OCI-LY3 (cell line): ENCODE data around the gene TMEM132D.

Source experiments
- H2AFZ ChIP-seq: fragments of 200-600, 300-600 bp; shearing (Covaris generic); 2 replicates; pipeline ENCODE4 v1.6.0; 2014; ENCODE audit warnings: antibody characterized with exemption, low read depth, low read length
- H3K27ac ChIP-seq: fragments of 200-600, 300-600 bp; sonication (generic); 2 replicates; pipeline ENCODE4 v1.5.1; 2014; ENCODE audit warnings: mild to moderate bottlenecking, low read length, moderate library complexity, mixed read lengths
- H3K27me3 ChIP-seq: fragments of 200-600, 300-600 bp; sonication (generic); 2 replicates; pipeline ENCODE4 v1.6.1; 2014; ENCODE audit warnings: low read depth, low read length, mixed read lengths
- H3K36me3 ChIP-seq: fragments of 200-600, 300-600 bp; sonication (generic); replicated peaks from 2 replicates; pipeline ENCODE3; 2014; ENCODE audit warnings: low read depth, low read length, mixed read lengths
- H3K4me1 ChIP-seq: fragments of 300-600, 200-600 bp; sonication (generic); 2 replicates; pipeline ENCODE4 v1.6.1; 2014; ENCODE audit warnings: low read length, mixed read lengths
- H3K4me2 ChIP-seq: fragments of 200-600, 300-600 bp; sonication (generic); 2 replicates; pipeline ENCODE4 v1.6.1; 2014; ENCODE audit warnings: low read length, mixed read lengths
- H3K4me3 ChIP-seq: fragments of 300-600, 200-600 bp; sonication (generic); 2 replicates; pipeline ENCODE4 v1.5.1; 2014; ENCODE audit warnings: antibody characterized with exemption, mild to moderate bottlenecking, low read length, moderate library complexity
- H3K79me2 ChIP-seq: fragments of 300-600, 200-600 bp; shearing (Covaris generic); 2 replicates; pipeline ENCODE4 v1.6.1; 2014; ENCODE audit warnings: mild to moderate bottlenecking, low read length, mixed read lengths
- H3K9ac ChIP-seq: fragments of 300-600, 200-600 bp; shearing (Covaris generic); 2 replicates; pipeline ENCODE4 v1.6.0; 2014; ENCODE audit warnings: mild to moderate bottlenecking, low read length, moderate library complexity
- H3K9me3 ChIP-seq: fragments of 200-600, 300-600 bp; shearing (Covaris generic); 2 replicates; pipeline ENCODE4 v1.6.1; 2014; ENCODE audit warnings: low read length, mixed read lengths; ENCODE audit not compliant: insufficient read depth
- H4K20me1 ChIP-seq: fragments of 200-600, 300-600 bp; sonication (generic); 2 replicates; pipeline ENCODE4 v1.6.1; 2016; ENCODE audit warnings: low read length, mixed read lengths; ENCODE audit not compliant: insufficient read depth
- CTCF ChIP-seq: fragments of 200-600, 300-600 bp; sonication (generic); IDR thresholded peaks from 2 replicates; pipeline ENCODE4 v1.5.1; 2014; ENCODE audit warnings: antibody characterized with exemption, low read length, low read depth
- EZH2phosphoT487 ChIP-seq: fragments of 200-600 bp; shearing (Covaris generic); IDR thresholded peaks from 2 replicates; pipeline ENCODE4 v1.6.1; 2018; ENCODE audit warnings: antibody characterized with exemption, mixed run types, low read depth

Gene TMEM132D

DNA sequence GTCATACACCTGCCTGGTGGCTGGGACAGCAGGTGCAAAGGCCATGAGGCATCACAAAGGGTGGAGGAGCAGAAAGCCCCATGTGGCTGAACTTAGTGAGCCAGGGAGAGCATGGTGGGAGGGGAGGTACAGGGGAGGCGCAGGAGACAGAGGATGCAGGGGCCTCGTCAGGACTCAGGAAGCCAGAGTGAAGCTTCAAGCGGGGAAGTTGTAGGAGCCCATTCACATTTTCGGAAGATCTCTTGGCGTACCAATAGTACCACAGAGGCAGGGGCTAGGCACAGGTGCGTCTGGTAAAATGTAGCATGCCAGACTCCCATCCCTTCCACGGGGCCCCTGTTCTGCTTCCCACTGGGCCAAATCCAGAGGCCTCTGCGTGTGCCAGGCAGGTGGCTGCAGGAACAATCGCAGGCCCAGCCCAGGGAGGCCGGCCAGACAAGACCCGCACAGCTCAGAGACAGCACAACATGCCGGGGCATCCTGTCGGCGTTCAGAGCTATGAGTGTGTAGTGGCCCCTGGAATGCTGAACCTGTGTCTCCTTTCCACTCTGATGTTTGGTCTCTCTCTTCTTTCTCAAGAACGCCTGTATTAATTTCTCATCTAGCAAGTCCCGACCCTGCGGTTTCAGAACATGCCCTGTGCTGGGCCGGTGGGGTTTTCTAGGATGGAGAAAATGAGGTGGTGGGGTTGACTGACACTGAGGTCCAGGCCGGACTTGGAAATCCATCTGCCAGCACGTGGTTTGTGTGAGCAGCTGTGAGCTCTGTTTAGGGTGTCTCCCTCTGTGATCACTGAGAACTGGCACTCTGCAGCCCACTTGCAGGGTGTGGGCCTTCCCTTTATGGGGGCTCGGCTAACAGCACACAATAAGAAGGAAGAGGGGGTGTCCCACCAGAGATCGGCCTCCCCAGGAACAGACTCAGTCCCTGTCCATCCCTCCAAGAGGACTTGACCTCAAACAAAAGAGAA, 5.5 kb upstream of the TMEM132D start:
- no peaks in the 10 kb centered on the region for H3K4me1 ChIP-seq
- no peak for TF ChIP-seq EZH2phosphoT487
- no peaks in the 10 kb centered on the region for H3K9me3 ChIP-seq
- no peak overlapping the region for H2AFZ ChIP-seq
- no peak overlapping the region for H3K4me3 ChIP-seq
- no peaks in the 10 kb centered on the region for H3K27me3 ChIP-seq
- H4K20me1 ChIP-seq = no peaks in the 10 kb centered on the region
- no peak overlapping the region for H3K9ac ChIP-seq
- H3K27ac ChIP-seq = no peak overlapping the region
- H3K79me2 ChIP-seq = no peaks in the 10 kb centered on the region
- no peaks in the 10 kb centered on the region for H3K36me3 ChIP-seq
- H3K4me2 ChIP-seq = no peak overlapping the region

DNA sequence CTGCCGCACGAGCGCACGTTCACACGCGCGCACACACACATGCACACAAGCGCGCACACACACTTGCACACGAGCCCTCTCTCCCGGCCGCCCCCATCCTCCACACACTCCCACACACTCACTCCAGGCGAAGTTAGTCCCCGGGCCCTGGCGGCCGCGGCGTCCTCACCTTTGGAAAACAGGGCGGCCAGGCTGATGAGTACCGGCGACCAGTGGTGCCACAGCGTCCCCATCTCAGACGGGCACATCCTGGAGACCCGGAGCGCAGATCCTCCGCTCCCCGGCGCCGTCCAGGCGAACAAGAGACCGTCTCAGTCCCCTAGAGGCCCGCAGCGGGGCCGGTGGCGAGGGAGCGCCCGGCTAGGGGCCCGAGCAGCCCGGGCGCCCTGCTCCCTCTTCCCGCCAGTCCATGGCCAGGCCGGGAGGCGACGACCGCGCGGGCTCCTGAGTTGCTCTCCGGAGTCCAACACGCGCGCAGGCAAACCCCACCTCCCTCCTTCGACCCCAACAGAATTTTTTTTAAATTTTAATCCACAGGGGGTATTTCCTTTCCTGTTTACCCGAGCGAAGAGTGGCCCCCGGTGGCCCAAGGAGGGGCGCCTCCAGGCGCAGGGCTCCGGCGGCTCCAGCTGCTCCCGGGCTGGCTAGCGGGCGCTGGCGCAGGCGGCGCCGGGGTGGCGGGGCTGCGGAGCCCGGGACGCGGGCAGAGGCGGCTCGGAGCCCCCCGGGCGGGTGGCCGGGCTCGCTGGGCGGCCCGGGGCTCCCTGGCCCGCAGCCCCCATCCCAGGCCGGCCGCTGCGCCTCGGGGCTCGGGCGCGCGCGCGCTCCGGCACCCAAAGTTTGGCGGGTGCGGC, 506 bp downstream of the TMEM132D start:
- H3K79me2 ChIP-seq = no peaks in the 10 kb centered on the region
- no peak overlapping the region for H3K9ac ChIP-seq

GRCh38 chr12:129902371-129903091, 1.3 kb downstream of the TMEM132D start:
- H3K9me3 ChIP-seq = no peaks in the 10 kb centered on the region
- no peak overlapping the region for H3K4me2 ChIP-seq
- H4K20me1 ChIP-seq = no peaks in the 10 kb centered on the region
- H3K9ac ChIP-seq = no peak overlapping the region
- no peak overlapping the region for H3K4me3 ChIP-seq
- H3K36me3 ChIP-seq = no peaks in the 10 kb centered on the region
- H3K4me1 ChIP-seq = no peaks in the 10 kb centered on the region
- no peak for TF ChIP-seq CTCF
- no peak for TF ChIP-seq EZH2phosphoT487
- no peak overlapping the region for H2AFZ ChIP-seq
- no peak overlapping the region for H3K27ac ChIP-seq
- no peaks in the 10 kb centered on the region for H3K79me2 ChIP-seq
- no peaks in the 10 kb centered on the region for H3K27me3 ChIP-seq

More for the DNA sequence above, 506 bp downstream of the TMEM132D start:
- Histone ChIP-seq H3K4me1 (no peaks in the 10 kb centered on the region), H2AFZ (no peak overlapping the region), H4K20me1 (no peaks in the 10 kb centered on the region), H3K27ac (no peak overlapping the region), H3K9me3 (no peaks in the 10 kb centered on the region), H3K36me3 (no peaks in the 10 kb centered on the region), H3K27me3 (no peaks in the 10 kb centered on the region), H3K4me3 (no peak overlapping the region), H3K4me2 (no peak overlapping the region)
- TF ChIP-seq EZH2phosphoT487 = no peak
- no peak for TF ChIP-seq CTCF

DNA sequence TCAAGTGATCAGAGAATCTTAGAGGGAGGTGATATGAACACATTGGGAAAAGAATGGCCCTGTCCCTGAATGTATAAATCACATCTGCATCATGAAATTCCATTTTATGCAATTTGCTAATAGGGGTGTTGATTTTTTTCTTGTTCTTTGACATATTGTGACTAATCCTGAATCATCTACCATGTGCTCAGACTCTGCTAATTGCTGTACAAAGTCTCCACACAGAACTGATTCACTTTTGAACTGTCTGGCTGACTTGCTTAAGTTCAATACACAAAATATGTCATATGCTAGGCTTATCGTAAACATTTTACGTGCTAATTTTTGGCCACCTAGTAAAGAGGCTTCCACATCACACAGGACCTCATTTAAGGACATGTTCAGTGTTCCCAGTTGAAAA, 2.6 kb downstream of the TMEM132D start:
- Histone ChIP-seq H3K36me3 (no peaks in the 10 kb centered on the region), H3K27me3 (no peaks in the 10 kb centered on the region), H3K9me3 (no peaks in the 10 kb centered on the region), H2AFZ (no peak overlapping the region), H3K4me1 (no peaks in the 10 kb centered on the region), H3K79me2 (no peaks in the 10 kb centered on the region), H3K27ac (no peak overlapping the region), H3K4me3 (no peak overlapping the region), H3K9ac (no peak overlapping the region), H3K4me2 (no peak overlapping the region), H4K20me1 (no peaks in the 10 kb centered on the region)
- no peak for TF ChIP-seq EZH2phosphoT487
- TF ChIP-seq CTCF = no peak
